ENCODE measurements around the gene ACE. TPM values are rescaled to one million over a fixed set of nuclear protein-coding genes. Genes with fewer than 3 reads are reported as not detected.

ACE gene
- total RNA-seq, 2 experiments from 2014 or later = 2.2 to 2.6 TPM

GRCh38 chr17:63512896-63513644, 36.2 kb downstream of the ACE start:
- CTCF ChIA-PET = no interaction called here
- H3K27me3 Mint-ChIP-seq = peaks cover 5% of the 10 kb centered on the region
- DNase-seq = no peak
- no peak overlapping the region for H3K4me3 Mint-ChIP-seq
- no peaks in the 10 kb centered on the region for H3K9me3 Mint-ChIP-seq
- H3K27ac Mint-ChIP-seq = no peak overlapping the region
- intact Hi-C loops (cut with micrococcal nuclease) = no loop called here
- POLR2A ChIA-PET = no interaction called here
- H3K4me1 Mint-ChIP-seq (ENCODE audit: low read depth) = peaks cover 18% of the 10 kb centered on the region
- H3K36me3 Mint-ChIP-seq = no peaks in the 10 kb centered on the region

DNA sequence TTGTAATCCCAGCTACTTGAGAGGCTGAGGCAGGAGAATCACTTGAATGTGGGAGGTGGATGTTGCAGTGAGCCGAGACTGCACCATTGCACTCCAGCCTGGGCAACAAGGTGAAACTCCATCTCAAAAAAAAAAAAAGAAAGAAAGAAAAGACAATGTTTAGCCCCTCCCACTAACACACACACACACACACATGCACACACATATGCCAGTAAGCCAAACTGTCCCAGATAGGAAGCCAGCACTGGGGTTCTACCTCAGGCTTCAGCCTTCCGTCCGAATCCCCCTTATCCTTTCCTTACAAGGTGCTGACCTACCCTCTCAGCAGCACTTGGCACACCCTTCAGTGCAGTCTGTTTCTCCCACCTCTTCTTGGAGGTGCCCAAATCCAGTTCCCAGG, 37.6 kb downstream of the ACE start:
- Mint-ChIP-seq H3K27me3 (peaks cover 4% of the 10 kb centered on the region), H3K27ac (no peak overlapping the region), H3K36me3 (no peaks in the 10 kb centered on the region), H3K4me1 (ENCODE audit: low read depth) (peaks cover 18% of the 10 kb centered on the region), H3K9me3 (no peaks in the 10 kb centered on the region), H3K4me3 (no peak overlapping the region)
- ChIA-PET CTCF (interaction anchor here (1.1 kb wide), 2 partner anchors 83 to 97 kb away, joined by 3 read pairs; no protein-coding TSS in a partner anchor), POLR2A (no interaction called here)
- intact Hi-C loops (cut with micrococcal nuclease) = no loop called here
- DNase-seq = no peak

DNA sequence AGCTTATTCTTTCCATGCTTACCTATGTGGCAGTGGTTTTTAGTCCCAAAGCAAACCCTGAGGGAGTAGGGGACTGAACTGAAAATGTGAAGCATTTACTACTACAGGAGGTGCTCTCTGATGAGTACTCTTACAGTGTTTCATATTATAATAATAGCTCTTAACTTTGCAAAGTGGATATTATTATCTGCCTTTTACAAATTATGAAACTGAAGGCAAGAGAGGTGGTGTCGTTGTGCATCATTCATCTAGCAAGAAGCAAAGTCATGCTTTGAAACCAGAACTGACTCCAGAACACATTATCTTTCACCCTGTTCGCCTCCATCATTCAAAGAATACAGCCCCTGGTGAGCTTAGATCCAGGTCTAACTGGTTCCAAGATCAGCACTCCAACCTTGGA, 38.1 kb downstream of the ACE start:
- peaks cover 18% of the 10 kb centered on the region for H3K4me1 Mint-ChIP-seq (ENCODE audit: low read depth)
- no peaks in the 10 kb centered on the region for H3K36me3 Mint-ChIP-seq
- ChIA-PET POLR2A (no interaction called here), CTCF (interaction anchor here (1.0 to 1.1 kb wide), 3 partner anchors 82 to 97 kb away, joined by 3 read pairs; no protein-coding TSS in a partner anchor)
- no peak overlapping the region for H3K4me3 Mint-ChIP-seq
- no peak overlapping the region for H3K27ac Mint-ChIP-seq
- intact Hi-C loops (cut with micrococcal nuclease) = loop anchor here (5.0 kb wide), 2 partner anchors 37 to 97 kb away; partner anchors contain the start of gene DCAF7
- H3K27me3 Mint-ChIP-seq = peaks cover 4% of the 10 kb centered on the region
- no peaks in the 10 kb centered on the region for H3K9me3 Mint-ChIP-seq
- DNase-seq = no peak

GRCh38 chr17:63515426-63515825, 38.6 kb downstream of the ACE start:
- Mint-ChIP-seq H3K4me3 (no peak overlapping the region), H3K4me1 (ENCODE audit: low read depth) (peaks cover 18% of the 10 kb centered on the region), H3K36me3 (no peaks in the 10 kb centered on the region), H3K27me3 (peaks cover 4% of the 10 kb centered on the region), H3K27ac (no peak overlapping the region), H3K9me3 (no peaks in the 10 kb centered on the region)
- no peak for DNase-seq
- CTCF ChIA-PET = interaction anchor here (1.0 to 1.1 kb wide), 3 partner anchors 82 to 96 kb away, joined by 3 read pairs; no protein-coding TSS in a partner anchor
- POLR2A ChIA-PET = no interaction called here
- intact Hi-C loops (cut with micrococcal nuclease) = loop anchor here (5.0 kb wide), 2 partner anchors 37 to 97 kb away; partner anchors contain the start of gene DCAF7

DNA sequence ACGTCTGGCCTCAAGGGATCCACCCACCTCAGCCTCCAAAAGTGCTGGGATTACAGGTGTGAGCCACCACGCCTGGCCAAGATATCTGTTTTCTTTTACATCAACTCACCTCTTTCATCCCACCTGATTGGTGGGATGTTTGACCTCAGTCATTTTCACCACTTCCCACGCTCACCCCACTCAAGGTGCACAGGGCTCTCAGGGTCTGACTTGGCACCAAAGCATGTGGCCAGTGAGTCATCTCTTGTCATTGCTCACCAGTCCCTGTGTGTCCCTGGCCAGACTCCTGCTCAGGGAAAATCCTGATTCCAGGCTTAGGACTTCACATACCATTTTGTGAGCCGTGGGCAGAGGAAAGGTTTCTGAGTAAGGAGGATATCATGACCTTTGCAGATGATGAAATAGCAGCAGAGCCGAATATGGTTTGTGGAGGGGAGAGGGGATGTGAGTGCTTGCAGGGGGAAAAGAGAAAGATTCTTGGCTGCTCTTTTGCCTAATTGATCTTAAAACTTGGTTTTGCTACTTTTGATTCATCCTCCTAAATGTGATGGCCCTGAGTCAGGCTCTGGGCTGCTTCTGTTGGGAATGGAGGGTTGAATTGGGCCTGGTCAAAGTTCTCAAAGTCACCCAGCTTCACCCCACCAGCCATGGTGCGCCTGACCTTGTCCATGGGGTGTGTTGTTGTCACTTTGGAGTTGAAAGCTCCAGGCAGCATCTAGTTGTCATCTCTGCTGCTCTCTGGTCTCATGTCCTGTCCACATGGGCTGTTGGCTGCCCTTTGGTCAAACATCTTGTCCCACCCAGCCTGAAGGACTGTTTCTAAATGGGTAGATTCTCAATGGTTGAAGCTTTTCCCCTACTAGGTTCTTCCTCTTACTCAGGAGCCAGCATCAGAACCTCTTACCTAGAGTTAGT, 40.3 kb downstream of the ACE start:
- CTCF ChIA-PET = interaction anchor here (0.6 kb wide), 1 partner anchor 249 kb away, joined by 5 read pairs; no protein-coding TSS in a partner anchor
- intact Hi-C loops (cut with micrococcal nuclease) = loop anchor here (5.0 kb wide), 2 partner anchors 35 to 95 kb away; partner anchors contain the start of gene DCAF7
- H3K4me3 Mint-ChIP-seq = no peak overlapping the region
- peak; percentile 77 for DNase-seq
- peaks cover 18% of the 10 kb centered on the region for H3K4me1 Mint-ChIP-seq (ENCODE audit: low read depth)
- POLR2A ChIA-PET = no interaction called here
- H3K27me3 Mint-ChIP-seq = peaks cover 8% of the 10 kb centered on the region
- no peak overlapping the region for H3K27ac Mint-ChIP-seq
- H3K9me3 Mint-ChIP-seq = no peaks in the 10 kb centered on the region
- no peaks in the 10 kb centered on the region for H3K36me3 Mint-ChIP-seq

GRCh38 chr17:63517825-63518534, 41.1 kb downstream of the ACE start:
- no peak overlapping the region for H3K27ac Mint-ChIP-seq
- CTCF ChIA-PET = interaction anchor here (0.6 to 1.0 kb wide), 2 partner anchors 92 to 248 kb away, joined by 3 to 5 read pairs; no protein-coding TSS in a partner anchor
- no peaks in the 10 kb centered on the region for H3K36me3 Mint-ChIP-seq
- H3K4me1 Mint-ChIP-seq (ENCODE audit: low read depth) = peaks cover 18% of the 10 kb centered on the region
- H3K27me3 Mint-ChIP-seq = peaks cover 7% of the 10 kb centered on the region
- intact Hi-C loops (cut with micrococcal nuclease) = loop anchor here (5.0 kb wide), 2 partner anchors 34 to 94 kb away; partner anchors contain the start of gene DCAF7
- DNase-seq = no peak
- H3K9me3 Mint-ChIP-seq = no peaks in the 10 kb centered on the region
- H3K4me3 Mint-ChIP-seq = no peak overlapping the region
- POLR2A ChIA-PET = interaction anchor here (0.6 kb wide), 1 partner anchor 101 kb away, joined by 4 read pairs; no protein-coding TSS in a partner anchor

- DNase-seq = no peak
- POLR2A ChIA-PET = no interaction called here
- no peaks in the 10 kb centered on the region for H3K36me3 Mint-ChIP-seq
- peaks cover 13% of the 10 kb centered on the region for H3K27me3 Mint-ChIP-seq
- H3K9me3 Mint-ChIP-seq = no peaks in the 10 kb centered on the region
- intact Hi-C loops (cut with micrococcal nuclease) = loop anchor here (5.0 kb wide), 2 partner anchors 33 to 93 kb away; partner anchors contain the start of gene DCAF7
- no peak overlapping the region for H3K4me3 Mint-ChIP-seq
- CTCF ChIA-PET = interaction anchor here (1.0 kb wide), 1 partner anchor 94 kb away, joined by 3 read pairs; no protein-coding TSS in a partner anchor
- H3K27ac Mint-ChIP-seq = no peak overlapping the region
- peaks cover 25% of the 10 kb centered on the region for H3K4me1 Mint-ChIP-seq (ENCODE audit: low read depth)
These were observed 42.4 kb downstream of the ACE start for GRCh38 chr17:63519116-63519881.

- H3K9me3 Mint-ChIP-seq = no peaks in the 10 kb centered on the region
- H3K27me3 Mint-ChIP-seq = peaks cover 16% of the 10 kb centered on the region
- H3K4me1 Mint-ChIP-seq (ENCODE audit: low read depth) = peaks cover 21% of the 10 kb centered on the region
- intact Hi-C loops (cut with micrococcal nuclease) = loop anchor here (5.0 kb wide), 2 partner anchors 32 to 92 kb away; partner anchors contain the start of gene DCAF7
- no peaks in the 10 kb centered on the region for H3K36me3 Mint-ChIP-seq
- DNase-seq = no peak
- H3K27ac Mint-ChIP-seq = no peak overlapping the region
- CTCF ChIA-PET = no interaction called here
- POLR2A ChIA-PET = no interaction called here
- H3K4me3 Mint-ChIP-seq = no peak overlapping the region
These were observed 43.4 kb downstream of the ACE start for GRCh38 chr17:63519972-63520882.

DNA sequence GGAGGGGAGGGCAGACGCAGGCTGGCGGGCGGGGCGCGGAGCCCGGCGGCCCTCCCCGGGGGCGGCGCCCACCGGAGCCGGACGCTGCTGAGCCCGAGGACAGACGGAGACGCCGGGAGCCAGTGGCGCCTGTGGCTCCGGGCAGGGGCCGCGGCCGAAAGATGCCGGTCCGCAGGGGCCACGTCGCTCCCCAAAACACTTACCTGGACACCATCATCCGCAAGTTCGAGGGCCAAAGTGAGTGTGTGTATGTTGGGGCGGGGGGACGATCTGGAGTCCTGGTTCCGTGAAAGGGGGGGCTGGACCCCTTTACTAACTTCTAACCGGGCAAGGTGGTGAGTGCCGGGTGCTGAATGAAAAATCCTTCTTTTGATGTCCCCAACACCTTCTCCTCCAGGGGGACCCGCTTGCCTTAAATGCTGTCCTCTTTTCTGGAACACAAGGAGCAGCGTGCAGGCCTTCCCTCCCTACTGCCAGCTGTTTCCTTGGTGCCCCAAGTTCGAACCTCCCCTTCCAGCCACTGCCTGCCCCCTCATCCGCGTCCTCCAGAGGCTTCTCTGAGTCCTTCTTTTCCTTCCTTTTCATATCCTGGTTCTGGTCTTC, 46.5 kb downstream of the ACE start, which contains the start of gene KCNH6:
Gene KCNH6 (plus strand): TSS at position 106 of the 603 bp plus-strand sequence. CDS start 56 bp downstream, at position 162.
- Mint-ChIP-seq H3K4me3 (peak within 1 kb of the TSS; percentile 24), H3K27me3 (peaks cover 18% of the 10 kb centered on the region), H3K27ac (no peak within 1 kb of the TSS), H3K9me3 (no peaks in the 10 kb centered on the region), H3K4me1 (ENCODE audit: low read depth) (peaks cover 8% of the 10 kb centered on the region), H3K36me3 (no peaks in the 10 kb centered on the region)
- intact Hi-C loops (cut with micrococcal nuclease) = no loop called here
- DNase-seq = no peak
- ChIA-PET POLR2A (interaction anchor here (1.6 kb wide), 1 partner anchor 28 kb away, joined by 3 read pairs; no protein-coding TSS in a partner anchor), CTCF (interaction anchor here (0.6 to 0.8 kb wide), 2 partner anchors 78 to 88 kb away, joined by 3 to 5 read pairs; no protein-coding TSS in a partner anchor)

DNA sequence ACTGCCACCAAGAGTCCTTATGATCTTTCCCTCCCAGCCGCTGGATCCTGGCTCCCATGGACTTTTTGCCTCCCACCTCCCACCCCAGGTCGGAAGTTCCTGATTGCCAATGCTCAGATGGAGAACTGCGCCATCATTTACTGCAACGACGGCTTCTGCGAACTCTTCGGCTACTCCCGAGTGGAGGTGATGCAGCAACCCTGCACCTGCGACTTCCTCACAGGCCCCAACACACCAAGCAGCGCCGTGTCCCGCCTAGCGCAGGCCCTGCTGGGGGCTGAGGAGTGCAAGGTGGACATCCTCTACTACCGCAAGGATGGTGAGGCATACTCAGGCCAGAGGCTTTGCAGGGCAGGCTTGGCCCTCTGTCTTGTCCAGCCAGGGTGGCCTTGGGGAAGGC, 47.2 kb downstream of the ACE start:
- no peaks in the 10 kb centered on the region for H3K36me3 Mint-ChIP-seq
- H3K4me1 Mint-ChIP-seq (ENCODE audit: low read depth) = peaks cover 8% of the 10 kb centered on the region
- peak overlapping the region; percentile 24 for H3K4me3 Mint-ChIP-seq
- peaks cover 18% of the 10 kb centered on the region for H3K27me3 Mint-ChIP-seq
- no peak for DNase-seq
- no peaks in the 10 kb centered on the region for H3K9me3 Mint-ChIP-seq
- CTCF ChIA-PET = no interaction called here
- intact Hi-C loops (cut with micrococcal nuclease) = no loop called here
- POLR2A ChIA-PET = interaction anchor here (1.0 kb wide), 1 partner anchor 26 kb away, joined by 3 read pairs; the partner anchor contains the start of gene DCAF7
- no peak overlapping the region for H3K27ac Mint-ChIP-seq

Measured in activated CD4-positive, alpha-beta memory T cell treated with anti-CD3 and anti-CD28 coated beads for 36 hours (primary cell).